NOMO-1 treated with dmso at 0.1 percent for 144 hours (cell line): ENCODE results near the gene PRLH.

Experiments used
- DNase-seq: peaks from one replicate; lab custom pipeline; 2025; ENCODE audit not compliant: unreplicated experiment; lab: John Stamatoyannopoulos, UW

PRLH gene

GRCh38 chr2:237538901-237539300 is 27.5 kb upstream of the PRLH start:
- DNase-seq: no peak

GRCh38 chr2:237539681-237540080 is 26.7 kb upstream of the PRLH start:
- no peak for DNase-seq

- no peak for DNase-seq
These were observed 26.1 kb upstream of the PRLH start for GRCh38 chr2:237540223-237540775.

- DNase-seq: no peak
These were observed 25.6 kb upstream of the PRLH start for GRCh38 chr2:237540823-237541222.

GRCh38 chr2:237541243-237541642 is 25.1 kb upstream of the PRLH start:
- DNase-seq: no peak

GRCh38 chr2:237542001-237542704 is 24.2 kb upstream of the PRLH start:
- no peak for DNase-seq

GRCh38 chr2:237546040-237546875 is 20.1 kb upstream of the PRLH start:
- DNase-seq: no peak

- no peak for DNase-seq
These were observed 19.4 kb upstream of the PRLH start for GRCh38 chr2:237546876-237547395.

- no peak for DNase-seq
These were observed 18.4 kb upstream of the PRLH start for GRCh38 chr2:237547841-237548416.

- DNase-seq: no peak
These were observed 17.2 kb upstream of the PRLH start for GRCh38 chr2:237549216-237549615.

- DNase-seq: no peak
These were observed 16.5 kb upstream of the PRLH start for GRCh38 chr2:237549643-237550415.

GRCh38 chr2:237551071-237551574 is 15.3 kb upstream of the PRLH start:
- DNase-seq: no peak

GRCh38 chr2:237552908-237553307 is 13.5 kb upstream of the PRLH start:
- no peak for DNase-seq

- no peak for DNase-seq
These were observed 12.4 kb upstream of the PRLH start for GRCh38 chr2:237553948-237554347.

GRCh38 chr2:237555560-237555959 is 10.8 kb upstream of the PRLH start:
- DNase-seq: no peak

- no peak for DNase-seq
These were observed 9.4 kb upstream of the PRLH start for GRCh38 chr2:237556773-237557632.

- DNase-seq: no peak
These were observed 8.8 kb upstream of the PRLH start for GRCh38 chr2:237557633-237558015.

GRCh38 chr2:237558961-237559641 is 7.3 kb upstream of the PRLH start:
- DNase-seq: no peak

GRCh38 chr2:237561221-237561620 is 5.2 kb upstream of the PRLH start:
- DNase-seq: no peak
